ENCODE results near the gene MPHOSPH9.

DNA sequence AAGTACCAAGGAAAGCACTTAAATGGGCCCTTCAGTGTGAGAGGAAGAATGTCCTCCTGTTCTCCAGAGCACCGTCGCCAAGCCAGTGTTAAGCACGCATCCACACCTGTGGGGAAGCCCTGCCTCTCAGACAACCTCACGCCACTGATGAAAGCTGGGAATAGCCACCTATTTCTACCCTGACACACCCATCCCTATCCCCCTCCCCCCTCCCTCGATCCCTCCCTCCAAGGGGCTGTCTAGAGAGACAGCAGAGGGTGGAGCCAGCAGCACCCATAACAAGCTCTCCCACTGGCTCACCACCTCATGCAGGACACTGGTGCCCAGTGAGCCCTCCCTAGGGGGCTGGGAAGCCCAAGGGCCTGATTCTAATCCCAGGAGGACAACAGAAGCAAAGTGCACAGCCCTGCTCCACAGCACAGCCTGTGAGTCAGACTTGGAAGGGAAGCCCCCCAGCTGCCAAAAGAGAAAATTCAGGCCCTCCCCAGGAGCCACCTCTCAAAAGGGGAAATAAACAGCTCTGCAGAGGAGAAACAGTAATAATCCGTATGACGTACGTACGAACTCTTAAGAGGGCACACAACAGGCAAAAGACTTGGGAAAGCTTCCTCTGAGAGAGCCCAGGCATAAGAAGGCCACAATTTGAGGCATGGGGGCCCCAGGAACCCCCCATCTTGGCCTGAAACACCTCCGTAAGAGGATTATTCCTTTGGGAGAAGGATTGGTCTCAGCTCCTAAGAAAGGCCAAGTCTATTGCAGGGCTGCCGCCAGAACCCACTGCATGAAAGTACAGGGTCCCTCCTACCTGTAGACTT, 89.8 kb downstream of the MPHOSPH9 start:
- TF ChIP-seq POLR2A (IDR thresholded peaks at IDR 0.05): no peak
- TF ChIP-seq, protein P1, sequence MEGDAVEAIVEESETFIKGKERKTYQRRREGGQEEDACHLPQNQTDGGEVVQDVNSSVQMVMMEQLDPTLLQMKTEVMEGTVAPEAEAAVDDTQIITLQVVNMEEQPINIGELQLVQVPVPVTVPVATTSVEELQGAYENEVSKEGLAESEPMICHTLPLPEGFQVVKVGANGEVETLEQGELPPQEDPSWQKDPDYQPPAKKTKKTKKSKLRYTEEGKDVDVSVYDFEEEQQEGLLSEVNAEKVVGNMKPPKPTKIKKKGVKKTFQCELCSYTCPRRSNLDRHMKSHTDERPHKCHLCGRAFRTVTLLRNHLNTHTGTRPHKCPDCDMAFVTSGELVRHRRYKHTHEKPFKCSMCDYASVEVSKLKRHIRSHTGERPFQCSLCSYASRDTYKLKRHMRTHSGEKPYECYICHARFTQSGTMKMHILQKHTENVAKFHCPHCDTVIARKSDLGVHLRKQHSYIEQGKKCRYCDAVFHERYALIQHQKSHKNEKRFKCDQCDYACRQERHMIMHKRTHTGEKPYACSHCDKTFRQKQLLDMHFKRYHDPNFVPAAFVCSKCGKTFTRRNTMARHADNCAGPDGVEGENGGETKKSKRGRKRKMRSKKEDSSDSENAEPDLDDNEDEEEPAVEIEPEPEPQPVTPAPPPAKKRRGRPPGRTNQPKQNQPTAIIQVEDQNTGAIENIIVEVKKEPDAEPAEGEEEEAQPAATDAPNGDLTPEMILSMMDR (IDR thresholded peaks at IDR 0.05): no peak

Data from thyroid gland (tissue), 4 donors.